Measurements from ENCODE around the gene VSIG8.

- TF ChIP-seq, protein P1, sequence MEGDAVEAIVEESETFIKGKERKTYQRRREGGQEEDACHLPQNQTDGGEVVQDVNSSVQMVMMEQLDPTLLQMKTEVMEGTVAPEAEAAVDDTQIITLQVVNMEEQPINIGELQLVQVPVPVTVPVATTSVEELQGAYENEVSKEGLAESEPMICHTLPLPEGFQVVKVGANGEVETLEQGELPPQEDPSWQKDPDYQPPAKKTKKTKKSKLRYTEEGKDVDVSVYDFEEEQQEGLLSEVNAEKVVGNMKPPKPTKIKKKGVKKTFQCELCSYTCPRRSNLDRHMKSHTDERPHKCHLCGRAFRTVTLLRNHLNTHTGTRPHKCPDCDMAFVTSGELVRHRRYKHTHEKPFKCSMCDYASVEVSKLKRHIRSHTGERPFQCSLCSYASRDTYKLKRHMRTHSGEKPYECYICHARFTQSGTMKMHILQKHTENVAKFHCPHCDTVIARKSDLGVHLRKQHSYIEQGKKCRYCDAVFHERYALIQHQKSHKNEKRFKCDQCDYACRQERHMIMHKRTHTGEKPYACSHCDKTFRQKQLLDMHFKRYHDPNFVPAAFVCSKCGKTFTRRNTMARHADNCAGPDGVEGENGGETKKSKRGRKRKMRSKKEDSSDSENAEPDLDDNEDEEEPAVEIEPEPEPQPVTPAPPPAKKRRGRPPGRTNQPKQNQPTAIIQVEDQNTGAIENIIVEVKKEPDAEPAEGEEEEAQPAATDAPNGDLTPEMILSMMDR (IDR thresholded peaks at IDR 0.05): no peak
- no peak for TF ChIP-seq POLR2A (IDR thresholded peaks at IDR 0.05)
Measured at GRCh38 chr1:159864262-159864661, 1.8 kb upstream of the VSIG8 start.
